PC-3 (cell line): ENCODE results near the gene NDUFS2. TPM values are rescaled to one million over a fixed set of nuclear protein-coding genes. Genes with fewer than 3 reads are reported as not detected.

ENCODE experiments used
- ATAC-seq: fragments of 200-7000 bp; cut with Tn5 transposase; 2 replicates; pipeline ENCODE4 v1.9.1; 2020; ENCODE audit warnings: mild to moderate bottlenecking, moderate library complexity
- BruUV-seq: library from RNA; stranded (reverse); fragments of 400-500 nt; replicated peaks from 2 replicates; lab custom pipeline; 2021; lab: Mats Ljungman, UMichigan
- CTCF ChIA-PET: fragments of 300-600 bp; sonication (Branson Sonifier 250); formaldehyde crosslinking; loops from one replicate; lab custom pipeline; 2022; ENCODE audit warnings: antibody characterized with exemption; lab: Charles Lee
- POLR2A ChIA-PET: fragments of 300-600 bp; sonication (Branson Sonifier 250); formaldehyde crosslinking; loops from one replicate; lab custom pipeline; 2022; ENCODE audit warnings: antibody characterized with exemption; ENCODE audit not compliant: unreplicated experiment; lab: Charles Lee
- DNase-seq: peaks from one replicate; pipeline ENCODE4 v3.0.0-alpha.2; 2015
- H2AFZ ChIP-seq: fragments of 300-600 bp; sonication (generic); 2 replicates; pipeline ENCODE4 v1.6.0; 2016; ENCODE audit warnings: antibody characterized with exemption, low read length
- H3F3A ChIP-seq: fragments of 300-600 bp; sonication (generic); one replicate; pipeline ENCODE4 v1.6.0; 2017; ENCODE audit warnings: antibody characterized with exemption, low read length, control low read depth, mild to moderate bottlenecking; ENCODE audit not compliant: unreplicated experiment
- H3K27ac ChIP-seq: fragments of 300-600 bp; sonication (generic); 2 replicates; pipeline ENCODE4 v1.5.1; 2016; ENCODE audit warnings: mild to moderate bottlenecking, low read length
- H3K27me3 ChIP-seq: fragments of 300-600 bp; sonication (generic); 2 replicates; pipeline ENCODE4 v1.6.1; 2016; ENCODE audit warnings: low read length, mixed read lengths
- H3K36me3 ChIP-seq: fragments of 300-600 bp; sonication (generic); 2 replicates; pipeline ENCODE4 v1.6.1; 2016; ENCODE audit warnings: low read depth, mixed run types, low read length, mixed read lengths
- H3K4me1 ChIP-seq: fragments of 300-600 bp; sonication (generic); 2 replicates; pipeline ENCODE4 v1.5.1; 2016; ENCODE audit warnings: low read length; ENCODE audit not compliant: insufficient read depth
- H3K4me2 ChIP-seq: fragments of 300-600 bp; sonication (generic); 2 replicates; pipeline ENCODE4 v1.6.0; 2016; ENCODE audit warnings: low read length
- H3K4me3 ChIP-seq: fragments of 300-600 bp; sonication (generic); 2 replicates; pipeline ENCODE4 v1.5.1; 2016; ENCODE audit warnings: mild to moderate bottlenecking, low read length, mixed read lengths
- H3K79me2 ChIP-seq: fragments of 300-600 bp; sonication (generic); 2 replicates; pipeline ENCODE4 v1.6.1; 2017; ENCODE audit warnings: low read length, mixed read lengths
- H3K9ac ChIP-seq: fragments of 300-600 bp; sonication (generic); 2 replicates; pipeline ENCODE4 v1.6.0; 2016; ENCODE audit warnings: mild to moderate bottlenecking, low read length
- H3K9me2 ChIP-seq: fragments of 300-600 bp; sonication (generic); replicated peaks from 2 replicates; pipeline ENCODE4 v1.6.1; 2016; ENCODE audit warnings: mixed run types, low read length, mixed read lengths
- H3K9me3 ChIP-seq: fragments of 300-600 bp; sonication (generic); 2 replicates; pipeline ENCODE4 v1.6.1; 2016; ENCODE audit warnings: low read length, mixed read lengths
- H4K20me1 ChIP-seq: fragments of 300-600 bp; sonication (generic); 2 replicates; pipeline ENCODE4 v1.6.1; 2016; ENCODE audit warnings: low read length, mixed read lengths
- EZH2 ChIP-seq: fragments of 300-600 bp; sonication (generic); IDR thresholded peaks from one replicate; pipeline ENCODE4 v1.6.1; 2017; ENCODE audit warnings: antibody characterized with exemption, mild to moderate bottlenecking, low read length; ENCODE audit not compliant: unreplicated experiment
- EZH2phosphoT487 ChIP-seq: fragments of 300-600 bp; sonication (generic); IDR thresholded peaks from 2 replicates; pipeline ENCODE4 v1.6.1; 2018; ENCODE audit warnings: mild to moderate bottlenecking, antibody characterized with exemption, low read length, borderline replicate concordance
- intact Hi-C: fragments of 100-400 bp; cut with micrococcal nuclease; formaldehyde crosslinking; loops from 2 replicates; pipeline ENCODE4 v1.9.0; 2023
- total RNA-seq: library from RNA; depleted of rRNA; stranded (reverse); fragments of >200 nt; gene quantifications from 2 replicates; pipeline ENCODE4 v1.2.3, GENCODE V29; 2014
- TF ChIP-seq, protein P1 (sequence below): fragments of 300-600 bp; sonication (generic); conservative IDR thresholded peaks from 2 replicates; pipeline ENCODE4 v1.5.1; 2017; ENCODE audit warnings: antibody characterized with exemption, low read depth, mild to moderate bottlenecking, low read length

The NDUFS2 gene
- total RNA-seq, 1 experiment from 2014 or later: 168 TPM

DNA sequence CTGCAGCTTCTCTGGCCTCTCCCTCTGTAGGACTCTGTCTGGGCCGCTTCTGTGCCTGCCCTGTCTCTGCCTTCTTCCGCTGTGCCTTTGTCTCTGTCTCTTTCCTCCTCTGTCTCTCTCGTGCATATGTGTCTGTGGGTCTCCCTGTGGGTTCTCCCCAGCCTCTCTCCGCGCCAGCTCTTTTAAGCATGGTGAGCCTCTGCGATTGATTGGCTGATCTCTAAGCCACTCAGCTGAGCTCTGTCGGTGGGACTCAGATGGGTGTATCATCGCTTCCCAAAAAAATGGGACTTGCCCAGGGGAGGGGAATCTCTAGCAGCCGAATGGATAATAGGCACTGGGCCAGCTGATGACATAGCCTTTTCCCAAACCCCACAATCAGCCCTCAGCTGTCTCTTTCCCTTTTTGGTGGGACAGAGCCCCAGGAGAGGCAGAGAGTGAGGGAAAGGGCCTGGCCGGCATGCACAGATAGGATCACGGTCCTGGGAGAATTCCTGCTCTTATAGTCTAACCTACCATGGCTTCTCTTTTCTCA lies 3.2 kb upstream of the NDUFS2 start, which contains the start of gene ADAMTS4:
ADAMTS4 (minus strand) TSS at position 158 of the 535 bp plus-strand sequence. CDS start 427 bp downstream, outside the sequence.
- no peaks in the 10 kb centered on the region for H3K9me2 ChIP-seq
- H3K79me2 ChIP-seq: peaks cover 17% of the 10 kb centered on the region
- H4K20me1 ChIP-seq: no peaks in the 10 kb centered on the region
- TF ChIP-seq, protein P1, sequence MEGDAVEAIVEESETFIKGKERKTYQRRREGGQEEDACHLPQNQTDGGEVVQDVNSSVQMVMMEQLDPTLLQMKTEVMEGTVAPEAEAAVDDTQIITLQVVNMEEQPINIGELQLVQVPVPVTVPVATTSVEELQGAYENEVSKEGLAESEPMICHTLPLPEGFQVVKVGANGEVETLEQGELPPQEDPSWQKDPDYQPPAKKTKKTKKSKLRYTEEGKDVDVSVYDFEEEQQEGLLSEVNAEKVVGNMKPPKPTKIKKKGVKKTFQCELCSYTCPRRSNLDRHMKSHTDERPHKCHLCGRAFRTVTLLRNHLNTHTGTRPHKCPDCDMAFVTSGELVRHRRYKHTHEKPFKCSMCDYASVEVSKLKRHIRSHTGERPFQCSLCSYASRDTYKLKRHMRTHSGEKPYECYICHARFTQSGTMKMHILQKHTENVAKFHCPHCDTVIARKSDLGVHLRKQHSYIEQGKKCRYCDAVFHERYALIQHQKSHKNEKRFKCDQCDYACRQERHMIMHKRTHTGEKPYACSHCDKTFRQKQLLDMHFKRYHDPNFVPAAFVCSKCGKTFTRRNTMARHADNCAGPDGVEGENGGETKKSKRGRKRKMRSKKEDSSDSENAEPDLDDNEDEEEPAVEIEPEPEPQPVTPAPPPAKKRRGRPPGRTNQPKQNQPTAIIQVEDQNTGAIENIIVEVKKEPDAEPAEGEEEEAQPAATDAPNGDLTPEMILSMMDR: no peak
- TF ChIP-seq EZH2: no peak
- TF ChIP-seq EZH2phosphoT487: no peak
- 0 out of 2 replicates have a peak, but pooled peaks cover 2% of the 10 kb centered on the region for H3K36me3 ChIP-seq
- no peak within 1 kb of the TSS for H3K4me3 ChIP-seq
- no peak within 1 kb of the TSS for H3K4me2 ChIP-seq
- ChIA-PET POLR2A (interaction anchor here (0.7 kb wide), 1 partner anchor 10 kb away, joined by 4 read pairs; no protein-coding TSS in a partner anchor), CTCF (interaction anchor here (0.6 kb wide), 1 partner anchor 176 kb away, joined by 4 read pairs; no protein-coding TSS in a partner anchor)
- H3K27me3 ChIP-seq: no peaks in the 10 kb centered on the region
- no peaks in the 10 kb centered on the region for H3K9me3 ChIP-seq
- no peaks in the 10 kb centered on the region for H3F3A ChIP-seq
- no peak within 1 kb of the TSS for H3K9ac ChIP-seq
- H2AFZ ChIP-seq: peak within 1 kb of the TSS; percentile 15; the same call in 1 of the 2 replicates
- DNase-seq: no peak
- intact Hi-C loops: no loop called here
- no peak for ATAC-seq
- no peak within 1 kb of the TSS for H3K27ac ChIP-seq
- peaks cover 26% of the 10 kb centered on the region for H3K4me1 ChIP-seq
- no TSS peak for BruUV-seq

DNA sequence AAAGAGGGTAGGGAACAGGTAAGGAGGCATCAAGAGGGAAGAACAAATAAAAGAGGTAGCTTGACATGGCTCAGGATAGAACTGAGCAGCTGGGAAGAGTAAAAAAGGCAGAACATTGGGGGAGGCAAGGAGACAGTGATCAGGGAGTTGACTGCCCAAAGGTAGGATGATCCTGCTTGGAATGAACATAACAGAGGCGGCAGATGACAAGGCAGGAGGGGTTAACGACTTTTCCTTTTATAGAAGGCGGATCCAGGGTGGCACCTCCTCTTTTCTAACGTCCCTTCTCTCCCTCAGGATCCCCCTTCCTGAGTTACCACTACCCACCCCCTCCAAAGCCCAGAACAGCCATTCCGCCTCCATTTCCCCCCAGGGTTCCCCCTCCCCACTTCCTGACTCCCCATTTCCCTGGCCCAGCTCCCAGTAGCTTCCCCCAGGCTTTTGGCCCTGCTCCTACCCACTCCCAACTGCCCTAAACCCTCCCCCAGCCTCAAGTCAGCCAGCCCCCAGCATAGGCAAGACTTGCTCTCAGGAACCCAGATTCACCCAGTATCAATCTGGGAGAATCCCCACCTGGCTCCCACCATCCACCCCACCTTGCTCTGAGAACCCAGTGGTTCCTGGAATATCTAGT lies 2.5 kb upstream of the NDUFS2 start:
- BruUV-seq: no TSS peak
- Histone ChIP-seq H3K27ac (no peak overlapping the region), H3K9ac (no peak overlapping the region), H3K79me2 (peaks cover 23% of the 10 kb centered on the region), H3K27me3 (no peaks in the 10 kb centered on the region), H3K36me3 (peaks cover 8% of the 10 kb centered on the region; the same call in 1 of the 2 replicates), H2AFZ (no peak overlapping the region), H4K20me1 (no peaks in the 10 kb centered on the region), H3K4me1 (peaks cover 26% of the 10 kb centered on the region), H3F3A (no peaks in the 10 kb centered on the region), H3K4me2 (no peak overlapping the region), H3K9me3 (no peaks in the 10 kb centered on the region), H3K9me2 (no peaks in the 10 kb centered on the region), H3K4me3 (no peak overlapping the region)
- TF ChIP-seq, protein P1: no peak
- TF ChIP-seq EZH2 (no peak), EZH2phosphoT487 (no peak)
- POLR2A ChIA-PET: interaction anchor here (0.7 kb wide), 1 partner anchor 10 kb away, joined by 4 read pairs; no protein-coding TSS in a partner anchor
- CTCF ChIA-PET: no interaction called here
- ATAC-seq (no peak), DNase-seq (no peak)
- intact Hi-C loops: no loop called here
